Colonic mucosa (tissue), 4 donors: ENCODE data around the gene SSTR5. TPM values are rescaled to one million over a fixed set of nuclear protein-coding genes. Genes with fewer than 3 reads are reported as not detected.
"Not testable (repeated sequence)": the region's sequence is repeated elsewhere in the genome, so short reads cannot be mapped to it uniquely, and the experiment has no call there.

ENCODE experiments used
- DNase-seq: peaks from one replicate; pipeline ENCODE4 v3.0.0-alpha.2; 2020
- H3K27ac ChIP-seq: fragments of 200-600 bp; one replicate; pipeline ENCODE4 v1.8.0; 2021
- H3K27me3 ChIP-seq: fragments of 200-600 bp; one replicate; pipeline ENCODE4 v1.8.0; 2021
- H3K36me3 ChIP-seq: fragments of 200-600 bp; one replicate; pipeline ENCODE4 v1.8.0; 2021
- H3K4me1 ChIP-seq: fragments of 200-600 bp; one replicate; pipeline ENCODE4 v1.8.0; 2021; ENCODE audit warnings: mild to moderate bottlenecking
- H3K4me3 ChIP-seq: fragments of 200-600 bp; one replicate; pipeline ENCODE4 v1.8.0; 2021
- H3K9ac ChIP-seq, 2 donors: one replicate each; pipeline ENCODE4 v1.7.0; 2013; ENCODE audit warnings: control low read depth in 2 of 2, low read depth in 2 of 2, low read length in 2 of 2
- H3K9me3 ChIP-seq: fragments of 200-600 bp; one replicate; pipeline ENCODE4 v1.8.0; 2021
- CTCF ChIP-seq: fragments of 200-600 bp; IDR thresholded peaks from one replicate; pipeline ENCODE4 v1.8.0; 2022; ENCODE audit warnings: antibody characterized with exemption, mild to moderate bottlenecking
- intact Hi-C: fragments of 100-400 bp; cut with DNase I; formaldehyde crosslinking; loops from one replicate; pipeline ENCODE4 v1.14.1; 2022
- total RNA-seq, 2 donors: library from RNA; stranded (reverse); fragmentation: NEBNext Ultra II Directional in 1 of 2; extraction: Animal tissue kit (Norgen Biotek cat#: 25700) in 1 of 2; gene quantifications; one replicate each; pipeline ENCODE4 v1.2.1, GENCODE V29; 2021
- donor health status: healthy.
- donor health status: DM: no; HTN: no; CAD: no.
- donor health status: DM: no; HTN: no; CAD: no.

The SSTR5 gene
- total RNA-seq, 2 donors from 2014 or later, result 0.24 to 0.37 TPM

- Histone ChIP-seq H3K9me3 (no peaks in the 10 kb centered on the region), H3K36me3 (no peaks in the 10 kb centered on the region), H3K27ac (no peak overlapping the region), H3K4me1 (peaks cover 3% of the 10 kb centered on the region), H3K4me3 (no peak overlapping the region), H3K27me3 (peaks cover 16% of the 10 kb centered on the region), H3K9ac (no peak overlapping the region)
- DNase-seq, result no peak
- no peak for TF ChIP-seq CTCF
- intact Hi-C loops, result no loop called here
These were observed 10.6 kb downstream of the SSTR5 start for GRCh38 chr16:1082952-1083675.

GRCh38 chr16:1084971-1085370 lies 12.4 kb downstream of the SSTR5 start:
- intact Hi-C loops, result no loop called here
- Histone ChIP-seq H3K9ac (no peak overlapping the region), H3K36me3 (no peaks in the 10 kb centered on the region), H3K27ac (no peak overlapping the region), H3K4me3 (no peak overlapping the region), H3K27me3 (peaks cover 15% of the 10 kb centered on the region), H3K9me3 (no peaks in the 10 kb centered on the region), H3K4me1 (peaks cover 10% of the 10 kb centered on the region)
- no peak for DNase-seq
- TF ChIP-seq CTCF, result no peak

- H3K27me3 ChIP-seq, result peaks cover 10% of the 10 kb centered on the region
- H3K4me3 ChIP-seq, DNase-seq, H3K9ac ChIP-seq, H3K4me1 ChIP-seq, H3K36me3 ChIP-seq, H3K9me3 ChIP-seq, H3K27ac ChIP-seq, intact Hi-C loops: not testable (repeated sequence)
These were observed 13.9 kb downstream of the SSTR5 start for GRCh38 chr16:1086443-1086842.

GRCh38 chr16:1088295-1089170 lies 16.0 kb downstream of the SSTR5 start:
- intact Hi-C loops, result no loop called here
- H3K27me3 ChIP-seq, result no peaks in the 10 kb centered on the region
- TF ChIP-seq CTCF, result no peak
- H3K9ac ChIP-seq, result no peak overlapping the region
- H3K36me3 ChIP-seq, result no peaks in the 10 kb centered on the region
- no peak overlapping the region for H3K27ac ChIP-seq
- no peak overlapping the region for H3K4me3 ChIP-seq
- H3K9me3 ChIP-seq, result no peaks in the 10 kb centered on the region
- H3K4me1 ChIP-seq, result peaks cover 10% of the 10 kb centered on the region
- peak; percentile 45 for DNase-seq

GRCh38 chr16:1089439-1089821 lies 16.9 kb downstream of the SSTR5 start:
- peaks cover 10% of the 10 kb centered on the region for H3K4me1 ChIP-seq
- no peak for DNase-seq
- H3K36me3 ChIP-seq, result no peaks in the 10 kb centered on the region
- intact Hi-C loops, result no loop called here
- no peak for TF ChIP-seq CTCF
- peak overlapping the region; percentile 12 to 56 for H3K9ac ChIP-seq
- no peak overlapping the region for H3K4me3 ChIP-seq
- no peaks in the 10 kb centered on the region for H3K27me3 ChIP-seq
- H3K27ac ChIP-seq, result peak overlapping the region; percentile 79
- no peaks in the 10 kb centered on the region for H3K9me3 ChIP-seq
